Neuronal stem cell (in vitro differentiated cells): ENCODE data around the gene CCDC8.
A peak's percentile ranks its signal among the peaks of the same experiment; 100 is the strongest.
"Not testable (repeated sequence)": the region's sequence is repeated elsewhere in the genome, so short reads cannot be mapped to it uniquely, and the experiment has no call there.

Experiments used
- DNase-seq: peaks from one replicate; pipeline ENCODE4 v3.0.0-alpha.2; 2013; ENCODE audit warnings: low spot score
- H2AFZ ChIP-seq: one replicate; pipeline ENCODE4 v1.6.1; 2013; ENCODE audit warnings: mild to moderate bottlenecking, low read length, inconsistent platforms
- H2AK5ac ChIP-seq: 2 replicates; pipeline ENCODE4 v1.6.1; 2013; ENCODE audit warnings: low read depth, mild to moderate bottlenecking, inconsistent platforms, low read length, moderate library complexity, mixed read lengths
- H2BK120ac ChIP-seq: 2 replicates; pipeline ENCODE4 v1.6.1; 2013; ENCODE audit warnings: low read depth, mild to moderate bottlenecking, inconsistent platforms, low read length, moderate library complexity, mixed read lengths
- H2BK12ac ChIP-seq: one replicate; pipeline ENCODE4 v1.6.1; 2013; ENCODE audit warnings: low read length, inconsistent platforms
- H2BK15ac ChIP-seq: 2 replicates; pipeline ENCODE4 v1.6.1; 2013; ENCODE audit warnings: mild to moderate bottlenecking, low read length, inconsistent platforms, mixed read lengths
- H2BK5ac ChIP-seq: one replicate; pipeline ENCODE4 v1.6.1; 2013; ENCODE audit warnings: inconsistent platforms, mild to moderate bottlenecking, low read length, moderate library complexity
- H3K14ac ChIP-seq: one replicate; pipeline ENCODE4 v1.6.1; 2013; ENCODE audit warnings: low read length, inconsistent platforms
- H3K18ac ChIP-seq: 2 replicates; pipeline ENCODE4 v1.6.1; 2013; ENCODE audit warnings: low read length, inconsistent platforms
- H3K23ac ChIP-seq: 2 replicates; pipeline ENCODE4 v1.6.1; 2013; ENCODE audit warnings: low read depth, mild to moderate bottlenecking, mixed read lengths, low read length, inconsistent platforms; ENCODE audit not compliant: poor library complexity
- H3K27ac ChIP-seq: replicated peaks from 3 replicates; pipeline ENCODE4 v1.5.1; 2013; ENCODE audit warnings: low read length, inconsistent platforms
- H3K27me3 ChIP-seq, 3 experiments: 2 replicates each; pipeline ENCODE4 v1.6.1; 2013; ENCODE audit warnings: low read length in 3 of 3, mild to moderate bottlenecking in 2 of 3, inconsistent platforms in 1 of 3, low read depth in 1 of 3, mixed read lengths in 1 of 3, moderate library complexity in 1 of 3; ENCODE audit not compliant: control insufficient read depth in 3 of 3, insufficient read depth in 3 of 3
- H3K36me3 ChIP-seq, 2 donors: replicated peaks in 1 of 2; 2 replicates each; pipeline ENCODE4 v1.6.1; 2013; ENCODE audit warnings: low read length in 2 of 2; ENCODE audit not compliant: control insufficient read depth in 2 of 2, insufficient read depth in 2 of 2
- H3K4ac ChIP-seq: 2 replicates; pipeline ENCODE4 v1.6.1; 2013; ENCODE audit warnings: inconsistent platforms, mild to moderate bottlenecking, low read length, moderate library complexity
- H3K4me1 ChIP-seq, 2 donors: 1 replicate in 1 of 2; 2 replicates in 1 of 2; pipeline ENCODE4 v1.6.1; 2013; ENCODE audit warnings: low read length in 2 of 2, low read depth in 1 of 2; ENCODE audit not compliant: control insufficient read depth in 2 of 2, insufficient read depth in 1 of 2
- H3K4me2 ChIP-seq: one replicate; pipeline ENCODE4 v1.6.1; 2013; ENCODE audit warnings: mild to moderate bottlenecking, low read length, inconsistent platforms; ENCODE audit not compliant: insufficient read depth, poor library complexity, severe bottlenecking
- H3K4me3 ChIP-seq, 2 donors: 2 replicates each; pipeline ENCODE4 v1.5.1; 2013; ENCODE audit warnings: low read length in 2 of 2, mild to moderate bottlenecking in 2 of 2, inconsistent platforms in 1 of 2, moderate library complexity in 1 of 2
- H3K79me1 ChIP-seq: one replicate; pipeline ENCODE4 v1.6.1; 2013; ENCODE audit warnings: low read depth, mild to moderate bottlenecking, inconsistent platforms, low read length, moderate library complexity
- H3K9ac ChIP-seq: one replicate; pipeline ENCODE4 v1.6.1; 2013; ENCODE audit warnings: mild to moderate bottlenecking, low read depth, low read length, inconsistent platforms; ENCODE audit not compliant: poor library complexity
- H3K9me3 ChIP-seq, 2 donors: replicated peaks in 1 of 2; 2 replicates each; pipeline versions ENCODE3 to v1.6.1; 2013; ENCODE audit warnings: low read length in 2 of 2, mild to moderate bottlenecking in 2 of 2, inconsistent platforms in 1 of 2, low read depth in 1 of 2, mixed read lengths in 1 of 2, moderate library complexity in 1 of 2; ENCODE audit not compliant: control insufficient read depth in 2 of 2, insufficient read depth in 1 of 2
- H4K8ac ChIP-seq: one replicate; pipeline ENCODE4 v1.6.1; 2013; ENCODE audit warnings: low read depth, mild to moderate bottlenecking, inconsistent platforms, low read length, moderate library complexity
- H4K91ac ChIP-seq: one replicate; pipeline ENCODE4 v1.6.1; 2013; ENCODE audit warnings: low read length, low read depth, mild to moderate bottlenecking, inconsistent platforms; ENCODE audit not compliant: poor library complexity
- WGBS, 2 donors: extraction: QIAGEN DNeasy Blood & Tissue Kit; methylation state at CpG; one replicate each; pipeline ENCODE4 v1.1.7; 2013; ENCODE audit warnings: missing lambda C conversion rate in 2 of 2, mixed read lengths in 1 of 2; ENCODE audit not compliant: insufficient read length in 2 of 2, insufficient replicate concordance in 1 of 2; ENCODE audit errors: extremely low coverage in 2 of 2; 5-methylcytosine and 5-hydroxymethylcytosine counted together

Gene CCDC8

GRCh38 chr19:46422344-46422743 is 9.0 kb upstream of the CCDC8 start:
- no peak overlapping the region for H2BK5ac ChIP-seq
- no CpG with 5 or more reads among the region's 2 CpGs for WGBS, 2 donors

DNA sequence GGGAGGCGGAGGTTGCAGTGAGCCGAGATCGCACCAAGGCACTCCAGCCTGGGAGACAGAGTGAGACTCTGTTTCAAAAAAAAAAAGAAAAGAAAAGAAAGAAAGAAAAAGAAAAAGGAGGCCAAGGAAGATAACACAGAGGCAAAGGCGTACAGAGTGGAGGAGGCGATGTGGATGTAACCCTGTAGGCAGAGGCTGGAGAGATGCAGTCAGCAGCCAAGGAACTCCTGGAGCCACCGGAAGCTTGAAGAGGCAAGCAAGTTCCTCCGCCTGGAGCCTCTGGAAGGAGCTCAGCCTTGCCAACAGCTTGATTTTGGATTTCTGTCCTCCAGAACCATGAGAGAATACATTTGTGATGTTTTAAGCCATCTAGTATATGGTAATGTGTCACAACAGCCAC is 6.7 kb upstream of the CCDC8 start:
- H3K4me3 ChIP-seq, result no peak overlapping the region
- no CpG with 5 or more reads among the region's 7 CpGs for WGBS, 2 donors

More at GRCh38 chr19:46422344-46422743, 9.0 kb upstream of the CCDC8 start:
- H4K91ac ChIP-seq, result no peak overlapping the region
- no peak overlapping the region for H3K9ac ChIP-seq
- no peak overlapping the region for H2AK5ac ChIP-seq
- H2BK15ac ChIP-seq, result no peak overlapping the region
- H3K36me3 ChIP-seq, result no peaks in the 10 kb centered on the region
- no peaks in the 10 kb centered on the region for H3K79me1 ChIP-seq
- no peak overlapping the region for H2AFZ ChIP-seq
- H3K4me3 ChIP-seq, result peak overlapping the region in 1 of 2 donors; percentile 3
- peaks cover 0 to under 1% (median 0%) of the 10 kb centered on the region in 3 experiments for H3K27me3 ChIP-seq
- no peak for DNase-seq
- no peak overlapping the region for H3K14ac ChIP-seq
- no peak overlapping the region for H2BK12ac ChIP-seq
- H2BK120ac ChIP-seq, result no peak overlapping the region
- no peak overlapping the region for H3K23ac ChIP-seq
- H3K4me1 ChIP-seq, result peaks cover 4 to 14% of the 10 kb centered on the region in 2 donors
- H3K9me3 ChIP-seq, result no peaks in the 10 kb centered on the region
- H3K18ac ChIP-seq, result no peak overlapping the region
- no peak overlapping the region for H3K27ac ChIP-seq
- H3K4me2 ChIP-seq, result no peak overlapping the region
- H3K4ac ChIP-seq, result no peak overlapping the region
- no peak overlapping the region for H4K8ac ChIP-seq

DNA sequence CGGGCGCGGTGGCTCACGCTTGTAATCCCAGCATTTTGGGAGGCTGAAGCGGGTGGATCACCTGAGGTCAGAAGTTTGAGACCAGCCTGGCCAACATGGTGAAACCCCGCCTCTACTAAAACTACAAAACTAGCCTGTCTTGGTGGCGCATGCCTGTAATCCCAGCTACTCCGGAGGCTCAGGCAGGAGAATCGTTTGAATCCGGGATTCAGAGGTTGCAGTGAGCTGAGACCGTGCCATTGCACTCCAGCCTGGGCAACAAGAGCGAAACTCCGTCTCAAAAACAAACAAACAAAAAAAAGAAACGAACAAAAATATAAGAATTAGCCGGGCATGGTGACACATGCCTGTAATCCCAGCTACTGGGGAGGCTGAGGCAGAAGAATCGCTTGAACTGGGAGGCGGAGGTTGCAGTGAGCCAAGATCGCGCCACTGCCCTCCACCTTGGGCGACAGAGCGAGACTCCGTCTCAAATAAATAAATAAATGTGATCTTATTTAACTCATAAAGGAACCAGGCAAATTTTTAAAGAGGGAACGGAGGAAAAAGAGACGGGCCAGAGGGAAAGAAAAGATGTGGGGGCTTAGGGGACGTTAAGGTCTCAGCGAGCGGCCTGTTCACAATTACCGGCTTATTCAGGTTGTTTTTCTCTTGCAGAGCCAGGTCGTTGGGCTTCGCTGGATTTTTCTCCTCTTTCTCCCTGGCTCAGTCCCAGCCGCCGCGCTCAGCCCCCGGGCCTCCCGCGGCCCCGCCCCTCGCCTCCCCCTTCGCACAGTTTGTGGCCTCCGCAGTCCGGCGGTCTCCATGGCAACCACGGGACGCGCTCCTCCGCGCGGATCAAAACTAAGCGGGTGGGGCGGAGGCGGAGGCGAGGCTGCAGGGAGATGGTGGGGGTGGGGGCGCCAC is 2.7 kb upstream of the CCDC8 start:
- H3K27ac ChIP-seq, result peak overlapping the region; percentile 96
- H2AFZ ChIP-seq, result peak overlapping the region; percentile 92
- H3K27me3 ChIP-seq, result peaks cover 0 to 20% (median 5%) of the 10 kb centered on the region in 3 experiments
- H3K4ac ChIP-seq, H4K91ac ChIP-seq, H2BK15ac ChIP-seq, H2BK5ac ChIP-seq, H3K9me3 ChIP-seq, H3K18ac ChIP-seq, H3K23ac ChIP-seq, H3K79me1 ChIP-seq, H2BK12ac ChIP-seq, H3K14ac ChIP-seq, H2BK120ac ChIP-seq, H4K8ac ChIP-seq, H2AK5ac ChIP-seq, H3K9ac ChIP-seq: not testable (repeated sequence)
- H3K36me3 ChIP-seq, result peaks cover under 1 to 12% of the 10 kb centered on the region in 2 donors
- H3K4me2 ChIP-seq, result peak overlapping the region; percentile 63
- H3K4me1 ChIP-seq, result peaks cover 11 to 14% of the 10 kb centered on the region in 2 donors
- WGBS, 2 donors, result no CpG with 5 or more reads among the region's 53 CpGs
- DNase-seq, result peak; percentile 95
- peak overlapping the region in 1 of 2 donors; percentile 47 for H3K4me3 ChIP-seq

More for the DNA sequence above, 6.7 kb upstream of the CCDC8 start:
- Histone ChIP-seq H3K79me1 (no peaks in the 10 kb centered on the region), H2BK120ac (no peak overlapping the region), H4K91ac (no peak overlapping the region), H3K9ac (no peak overlapping the region), H3K14ac (no peak overlapping the region), H2BK15ac (no peak overlapping the region), H2BK12ac (no peak overlapping the region), H3K36me3 (no peaks in the 10 kb centered on the region), H3K4me2 (no peak overlapping the region), H2BK5ac (no peak overlapping the region), H3K4me1 (peaks cover 3 to 5% of the 10 kb centered on the region in 2 donors), H2AK5ac (no peak overlapping the region), H3K27ac (no peak overlapping the region), H3K4ac (no peak overlapping the region), H3K9me3 (peaks cover under 1% of the 10 kb centered on the region in 2 donors), H3K18ac (no peak overlapping the region), H4K8ac (no peak overlapping the region), H3K27me3 (no peaks in the 10 kb centered on the region), H2AFZ (peak overlapping the region; percentile 73), H3K23ac (no peak overlapping the region)
- DNase-seq, result no peak

DNA sequence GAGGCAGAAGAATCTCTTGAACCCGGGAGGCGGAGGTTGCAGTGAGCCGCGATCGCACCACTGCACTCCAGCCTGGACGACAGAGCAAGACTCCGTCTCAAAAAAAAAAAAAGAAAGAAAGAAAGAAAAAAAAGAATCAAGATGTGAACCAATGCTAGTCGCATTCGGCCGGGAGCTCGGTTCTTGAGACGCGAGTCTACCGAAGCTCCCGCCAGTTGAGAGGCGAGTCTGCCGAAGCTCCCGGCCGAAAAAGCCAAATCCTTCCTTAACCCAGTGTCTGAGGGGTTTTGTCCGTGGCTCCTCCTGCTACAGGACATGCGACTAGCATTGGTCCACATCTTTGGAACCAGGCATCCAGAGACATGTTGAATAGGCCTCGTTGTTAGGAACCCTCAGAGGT is 1.5 kb upstream of the CCDC8 start:
- not testable (repeated sequence) for H2AFZ ChIP-seq, H4K8ac ChIP-seq, H3K14ac ChIP-seq, DNase-seq, H3K9me3 ChIP-seq, H3K27ac ChIP-seq, H3K23ac ChIP-seq, H3K9ac ChIP-seq, H2BK120ac ChIP-seq, H3K4me2 ChIP-seq, H2BK15ac ChIP-seq, H3K79me1 ChIP-seq, H3K4me3 ChIP-seq, H2BK12ac ChIP-seq, H3K4ac ChIP-seq, H2BK5ac ChIP-seq, H4K91ac ChIP-seq
- H3K4me1 ChIP-seq, result peaks cover 11 to 14% of the 10 kb centered on the region in 2 donors
- peaks cover 0 to 24% (median 5%) of the 10 kb centered on the region in 3 experiments for H3K27me3 ChIP-seq
- WGBS, 2 donors, result no CpG with 5 or more reads among the region's 22 CpGs
- H3K18ac ChIP-seq, result peak overlapping the region; percentile 83
- peak overlapping the region; percentile 66 for H2AK5ac ChIP-seq
- H3K36me3 ChIP-seq, result peaks cover 5 to 23% of the 10 kb centered on the region in 2 donors
